Smooth muscle cell (in vitro differentiated cells): ENCODE data around the gene CTSS. TPM values are rescaled to one million over a fixed set of nuclear protein-coding genes. Genes with fewer than 3 reads are reported as not detected.

Source experiments
- DNase-seq: peaks from one replicate; lab custom pipeline; 2025; ENCODE audit not compliant: unreplicated experiment; lab: John Stamatoyannopoulos, UW
- H2AFZ ChIP-seq: fragments of 200-600 bp; sonication (generic); 2 replicates; pipeline ENCODE4 v1.6.0; 2016; ENCODE audit warnings: antibody characterized with exemption, low read depth, mild to moderate bottlenecking
- H3F3A ChIP-seq: fragments of 200-600 bp; sonication (generic); 2 replicates; pipeline ENCODE4 v1.6.0; 2017; ENCODE audit warnings: antibody characterized with exemption, low read depth
- H3K27ac ChIP-seq: fragments of 200-600 bp; sonication (generic); 2 replicates; pipeline ENCODE4 v1.5.1; 2016; ENCODE audit warnings: low read depth, mild to moderate bottlenecking
- H3K27me3 ChIP-seq: fragments of 200-600 bp; sonication (generic); 2 replicates; pipeline ENCODE4 v1.6.1; 2016; ENCODE audit warnings: low read depth, mild to moderate bottlenecking
- H3K36me3 ChIP-seq: fragments of 200-600 bp; sonication (generic); 2 replicates; pipeline ENCODE4 v1.5.1; 2016; ENCODE audit warnings: low read depth
- H3K4me1 ChIP-seq: fragments of 200-600 bp; sonication (generic); 2 replicates; pipeline ENCODE4 v1.5.1; 2016; ENCODE audit warnings: low read depth
- H3K4me2 ChIP-seq: fragments of 200-600 bp; sonication (generic); 2 replicates; pipeline ENCODE4 v1.6.0; 2016; ENCODE audit warnings: mild to moderate bottlenecking
- H3K4me3 ChIP-seq: fragments of 200-600 bp; sonication (generic); 2 replicates; pipeline ENCODE4 v1.5.1; 2016; ENCODE audit warnings: mild to moderate bottlenecking
- H3K79me2 ChIP-seq: fragments of 200-600 bp; sonication (generic); 2 replicates; pipeline ENCODE4 v1.6.0; 2016; ENCODE audit warnings: low read depth, mild to moderate bottlenecking
- H3K9ac ChIP-seq: fragments of 200-600 bp; sonication (generic); 2 replicates; pipeline ENCODE4 v1.6.0; 2016; ENCODE audit warnings: low read depth
- H3K9me3 ChIP-seq: fragments of 200-600 bp; sonication (generic); replicated peaks from 2 replicates; pipeline ENCODE4 v1.5.1; 2016; ENCODE audit warnings: low read depth
- H4K20me1 ChIP-seq: fragments of 200-600 bp; sonication (generic); 2 replicates; pipeline ENCODE4 v1.6.0; 2016; ENCODE audit warnings: low read depth
- WGBS: methylation state at CpG from one replicate; pipeline ENCODE4 v1.1.7; 2016; ENCODE audit warnings: low lambda C conversion rate; 5-methylcytosine and 5-hydroxymethylcytosine counted together
- polyA plus RNA-seq: library from polyadenylated mRNA; unstranded; fragments of >200 nt; fragmentation: Nextera tagmentation; extraction: Ambion mirVana; gene quantifications from 2 replicates; pipeline ENCODE4 v1.2.1, GENCODE V29; 2016
- total RNA-seq: library from RNA; depleted of rRNA; stranded (reverse); fragments of >200 nt; gene quantifications from 2 replicates; pipeline ENCODE4 v1.2.3, GENCODE V29; 2014
- TF ChIP-seq, protein P1 (sequence below): fragments of 200-600 bp; sonication (generic); IDR thresholded peaks from 2 replicates; pipeline ENCODE4 v1.5.1; 2017; ENCODE audit warnings: borderline replicate concordance, mild to moderate bottlenecking, antibody characterized with exemption; ENCODE audit not compliant: insufficient read depth, poor library complexity, severe bottlenecking

Gene CTSS
- total and polyA plus RNA-seq, 2 experiments from 2014 or later: 1.4 to 2.8 TPM

DNA sequence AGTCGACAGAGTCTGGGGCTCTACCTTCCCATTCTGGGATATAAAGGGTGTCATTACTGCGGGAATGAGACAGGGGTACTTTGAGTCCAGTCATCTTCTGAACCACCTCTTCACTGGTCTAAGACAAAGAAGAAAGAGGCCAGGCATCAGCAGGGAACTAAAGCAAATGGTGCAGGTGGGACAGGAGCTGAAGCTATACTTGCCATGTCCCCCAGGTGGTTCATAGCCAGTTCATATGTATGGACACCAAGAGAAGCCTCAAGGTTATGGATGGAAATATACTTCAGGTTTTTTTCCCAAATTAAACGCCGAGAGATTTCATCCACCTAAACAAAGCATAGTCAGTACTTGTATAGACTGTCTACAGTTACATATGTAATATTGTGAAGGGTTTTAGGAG, 40.3 kb upstream of the CTSS start:
- H3K4me3 ChIP-seq: no peak overlapping the region
- no peak overlapping the region for H2AFZ ChIP-seq
- no peaks in the 10 kb centered on the region for H3F3A ChIP-seq
- TF ChIP-seq, protein P1, sequence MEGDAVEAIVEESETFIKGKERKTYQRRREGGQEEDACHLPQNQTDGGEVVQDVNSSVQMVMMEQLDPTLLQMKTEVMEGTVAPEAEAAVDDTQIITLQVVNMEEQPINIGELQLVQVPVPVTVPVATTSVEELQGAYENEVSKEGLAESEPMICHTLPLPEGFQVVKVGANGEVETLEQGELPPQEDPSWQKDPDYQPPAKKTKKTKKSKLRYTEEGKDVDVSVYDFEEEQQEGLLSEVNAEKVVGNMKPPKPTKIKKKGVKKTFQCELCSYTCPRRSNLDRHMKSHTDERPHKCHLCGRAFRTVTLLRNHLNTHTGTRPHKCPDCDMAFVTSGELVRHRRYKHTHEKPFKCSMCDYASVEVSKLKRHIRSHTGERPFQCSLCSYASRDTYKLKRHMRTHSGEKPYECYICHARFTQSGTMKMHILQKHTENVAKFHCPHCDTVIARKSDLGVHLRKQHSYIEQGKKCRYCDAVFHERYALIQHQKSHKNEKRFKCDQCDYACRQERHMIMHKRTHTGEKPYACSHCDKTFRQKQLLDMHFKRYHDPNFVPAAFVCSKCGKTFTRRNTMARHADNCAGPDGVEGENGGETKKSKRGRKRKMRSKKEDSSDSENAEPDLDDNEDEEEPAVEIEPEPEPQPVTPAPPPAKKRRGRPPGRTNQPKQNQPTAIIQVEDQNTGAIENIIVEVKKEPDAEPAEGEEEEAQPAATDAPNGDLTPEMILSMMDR: no peak
- H3K4me1 ChIP-seq: peaks cover 20% of the 10 kb centered on the region
- no peaks in the 10 kb centered on the region for H3K79me2 ChIP-seq
- no peak overlapping the region for H3K27ac ChIP-seq
- H3K9me3 ChIP-seq: no peaks in the 10 kb centered on the region
- no peak for DNase-seq
- peaks cover 1% of the 10 kb centered on the region for H3K36me3 ChIP-seq
- H3K27me3 ChIP-seq: no peaks in the 10 kb centered on the region
- 95% methylated on average over 4 of the region's 4 CpGs for WGBS
- no peak overlapping the region for H3K9ac ChIP-seq
- no peak overlapping the region for H3K4me2 ChIP-seq
- no peaks in the 10 kb centered on the region for H4K20me1 ChIP-seq

DNA sequence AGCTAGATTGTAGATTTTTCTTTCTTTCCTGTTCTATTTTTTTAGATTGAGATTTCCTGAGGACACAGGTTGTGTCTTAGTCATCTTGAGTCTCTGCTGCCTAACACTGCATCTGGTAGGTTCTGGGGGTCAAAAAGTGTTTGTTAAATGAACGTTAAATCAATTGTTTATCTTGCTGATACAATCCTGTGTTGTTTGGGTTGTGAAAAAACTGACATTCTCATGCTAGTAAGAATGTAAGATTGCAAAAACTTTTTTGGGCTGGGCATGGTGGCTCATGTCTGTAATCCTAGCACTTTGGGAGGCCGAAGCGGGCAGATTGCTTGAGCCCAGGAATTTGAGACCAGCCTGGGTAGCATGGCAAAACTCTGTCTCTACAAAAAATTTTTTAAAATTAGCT, 39.1 kb upstream of the CTSS start:
- no peak overlapping the region for H3K4me2 ChIP-seq
- no peaks in the 10 kb centered on the region for H3K27me3 ChIP-seq
- H3K9ac ChIP-seq: no peak overlapping the region
- TF ChIP-seq, protein P1: no peak
- no peaks in the 10 kb centered on the region for H3F3A ChIP-seq
- no peaks in the 10 kb centered on the region for H3K79me2 ChIP-seq
- no peaks in the 10 kb centered on the region for H4K20me1 ChIP-seq
- H3K9me3 ChIP-seq: no peaks in the 10 kb centered on the region
- DNase-seq: no peak
- H3K27ac ChIP-seq: no peak overlapping the region
- H2AFZ ChIP-seq: no peak overlapping the region
- WGBS: 81% methylated on average over 3 of the region's 3 CpGs
- H3K4me1 ChIP-seq: peaks cover 20% of the 10 kb centered on the region
- H3K36me3 ChIP-seq: no peaks in the 10 kb centered on the region
- H3K4me3 ChIP-seq: no peak overlapping the region

DNA sequence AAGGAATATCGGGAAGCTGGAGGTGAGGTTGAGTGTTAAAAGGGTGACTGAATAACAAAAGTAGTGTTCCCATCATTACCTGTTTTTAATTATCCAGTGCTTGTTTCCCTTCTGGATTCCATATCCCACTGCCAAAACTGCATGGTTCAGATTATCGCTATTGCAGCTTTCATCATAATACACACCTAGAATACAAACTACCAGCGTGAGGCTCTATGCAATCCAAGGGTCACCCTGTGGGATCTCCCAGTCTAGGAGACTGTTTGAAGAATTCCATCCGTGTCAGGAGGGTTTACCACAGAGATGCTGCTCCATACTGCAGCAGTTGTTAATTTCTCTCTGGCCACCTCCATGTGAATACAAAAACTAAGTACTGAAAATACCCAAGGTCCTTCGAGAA, 33.5 kb upstream of the CTSS start:
- Histone ChIP-seq H3K27ac (no peak overlapping the region), H3F3A (no peaks in the 10 kb centered on the region), H3K27me3 (no peaks in the 10 kb centered on the region), H2AFZ (no peak overlapping the region), H3K79me2 (no peaks in the 10 kb centered on the region), H3K9ac (no peak overlapping the region), H3K36me3 (peaks cover 5% of the 10 kb centered on the region), H3K9me3 (no peaks in the 10 kb centered on the region), H3K4me2 (no peak overlapping the region), H3K4me1 (peaks cover 15% of the 10 kb centered on the region), H3K4me3 (no peak overlapping the region), H4K20me1 (no peaks in the 10 kb centered on the region)
- DNase-seq: no peak
- TF ChIP-seq, protein P1: no peak
- WGBS: 95% methylated on average over 5 of the region's 5 CpGs

DNA sequence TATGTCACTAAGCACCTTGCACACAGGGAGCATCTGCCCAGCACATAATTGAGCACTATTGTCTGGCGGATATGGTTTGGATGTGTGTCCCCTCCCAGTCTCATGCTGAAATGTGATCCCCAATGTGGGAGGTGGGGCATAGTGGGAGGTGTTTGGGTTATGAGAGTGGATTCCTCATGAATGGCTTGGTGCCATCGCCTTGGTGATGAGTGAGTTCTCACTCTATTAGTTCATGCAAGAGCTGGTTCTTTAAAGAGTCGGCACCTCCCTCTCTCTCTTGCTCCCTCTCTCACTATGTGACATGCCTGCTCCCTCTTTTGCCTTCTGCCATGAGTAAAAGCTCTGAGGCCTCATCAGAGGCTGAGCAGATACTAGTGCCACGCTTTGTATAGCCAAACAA, 32.9 kb upstream of the CTSS start:
- no peaks in the 10 kb centered on the region for H3K79me2 ChIP-seq
- peaks cover 5% of the 10 kb centered on the region for H3K36me3 ChIP-seq
- H3K4me2 ChIP-seq: no peak overlapping the region
- H3K27ac ChIP-seq: no peak overlapping the region
- TF ChIP-seq, protein P1: no peak
- H3K4me1 ChIP-seq: peaks cover 15% of the 10 kb centered on the region
- H3K9me3 ChIP-seq: no peaks in the 10 kb centered on the region
- no peak overlapping the region for H3K4me3 ChIP-seq
- H4K20me1 ChIP-seq: no peaks in the 10 kb centered on the region
- DNase-seq: no peak
- no peak overlapping the region for H3K9ac ChIP-seq
- no peaks in the 10 kb centered on the region for H3K27me3 ChIP-seq
- no peak overlapping the region for H2AFZ ChIP-seq
- WGBS: 89% methylated on average over 4 of the region's 4 CpGs
- H3F3A ChIP-seq: no peaks in the 10 kb centered on the region
